ENCODE results near the gene WDR90. TPM values are rescaled to one million over a fixed set of nuclear protein-coding genes. Genes with fewer than 3 reads are reported as not detected.
"Not testable (repeated sequence)": the region's sequence is repeated elsewhere in the genome, so short reads cannot be mapped to it uniquely, and the experiment has no call there.

Gene WDR90
- total RNA-seq, 4 donors from 2014 or later: 26.9 to 83.7 (median 54.1) TPM

GRCh38 chr16:710500-711075, 61.4 kb downstream of the WDR90 start:
- no peak overlapping the region for H3K4me3 ChIP-seq
- H3K27ac ChIP-seq: no peak overlapping the region
- peaks cover 2 to 57% of the 10 kb centered on the region in 2 donors for H3K27me3 ChIP-seq
- TF ChIP-seq EP300 (IDR thresholded peaks at IDR 0.05): no peak
- TF ChIP-seq CTCF (IDR thresholded peaks at IDR 0.05): no peak
- TF ChIP-seq POLR2A (IDR thresholded peaks at IDR 0.05): no peak
- H3K9me3 ChIP-seq: no peaks in the 10 kb centered on the region
- peaks cover 0 to 50% (median 13%) of the 10 kb centered on the region in 4 donors for H3K4me1 ChIP-seq
- no peak for DNase-seq (ENCODE audit: low spot score in 2 of 2)
- 58 to 59% methylated on average over 11 to 15 of the region's 21 CpGs for WGBS, 2 donors
- no peaks in the 10 kb centered on the region for H3K36me3 ChIP-seq

- Histone ChIP-seq H3K4me1 (peaks cover 0 to 52% (median 16%) of the 10 kb centered on the region in 4 donors), H3K36me3 (no peaks in the 10 kb centered on the region), H3K27me3 (peaks cover 2 to 55% of the 10 kb centered on the region in 2 donors), H3K4me3 (no peak overlapping the region), H3K27ac (no peak overlapping the region), H3K9me3 (no peaks in the 10 kb centered on the region)
- no peak for DNase-seq (ENCODE audit: low spot score in 2 of 2)
- 73% methylated on average over 12 of the region's 12 CpGs for WGBS, 2 donors
- no peak for TF ChIP-seq POLR2A (IDR thresholded peaks at IDR 0.05)
- no peak for TF ChIP-seq CTCF (IDR thresholded peaks at IDR 0.05)
- TF ChIP-seq EP300 (IDR thresholded peaks at IDR 0.05): no peak
Observed at GRCh38 chr16:711084-711483, 61.9 kb downstream of the WDR90 start.

- Histone ChIP-seq H3K4me3 (no peak overlapping the region), H3K27me3 (peaks cover 2 to 48% of the 10 kb centered on the region in 2 donors), H3K36me3 (no peaks in the 10 kb centered on the region), H3K9me3 (no peaks in the 10 kb centered on the region), H3K27ac (no peak overlapping the region), H3K4me1 (peaks cover 0 to 52% (median 19%) of the 10 kb centered on the region in 4 donors)
- no peak for TF ChIP-seq POLR2A (IDR thresholded peaks at IDR 0.05)
- TF ChIP-seq EP300 (IDR thresholded peaks at IDR 0.05): no peak
- TF ChIP-seq CTCF (IDR thresholded peaks at IDR 0.05): peak; percentile 90 to 95 (median 94)
- DNase-seq (ENCODE audit: low spot score in 2 of 2): peak in 1 of 2 donors; percentile 55
- WGBS, 2 donors: 12 to 14% methylated on average over 24 to 25 of the region's 25 CpGs
Observed at GRCh38 chr16:711548-712320, 62.6 kb downstream of the WDR90 start.

GRCh38 chr16:712740-713250, 63.6 kb downstream of the WDR90 start:
- H3K27ac ChIP-seq; H3K9me3 ChIP-seq; H3K36me3 ChIP-seq; H3K4me3 ChIP-seq; DNase-seq (ENCODE audit: low spot score in 2 of 2): not testable (repeated sequence)
- 55 to 58% methylated on average over 13 of the region's 13 CpGs for WGBS, 2 donors
- Histone ChIP-seq H3K27me3 (peaks cover under 1 to 39% of the 10 kb centered on the region in 2 donors), H3K4me1 (peaks cover 0 to 55% (median 25%) of the 10 kb centered on the region in 4 donors)
- peak in 3 of 5 experiments; percentile 18 to 40 (median 31) for TF ChIP-seq CTCF (IDR thresholded peaks at IDR 0.05)

- Histone ChIP-seq H3K9me3 (no peaks in the 10 kb centered on the region), H3K27me3 (peaks cover 0 to 26% of the 10 kb centered on the region in 2 donors), H3K36me3 (no peaks in the 10 kb centered on the region), H3K4me1 (peaks cover 0 to 68% (median 33%) of the 10 kb centered on the region in 4 donors), H3K4me3 (peak overlapping the region in 1 of 4 donors; percentile 89), H3K27ac (peak overlapping the region in 2 of 4 donors; percentile 58 to 63)
- DNase-seq (ENCODE audit: low spot score in 2 of 2): no peak
- WGBS, 2 donors: 53 to 71% methylated on average over 3 to 10 of the region's 11 CpGs
- TF ChIP-seq EP300 (IDR thresholded peaks at IDR 0.05) (no peak), CTCF (IDR thresholded peaks at IDR 0.05) (no peak), POLR2A (IDR thresholded peaks at IDR 0.05) (no peak)
Observed at GRCh38 chr16:714079-714478, 64.9 kb downstream of the WDR90 start.
